Measurements from ENCODE around the gene AMH. TPM values are rescaled to one million over a fixed set of nuclear protein-coding genes. Genes with fewer than 3 reads are reported as not detected.

Gene AMH
- polyA plus RNA-seq, 1 of the 3 experiments (the other 2 are of a cell fraction), result 18.1 TPM

DNA sequence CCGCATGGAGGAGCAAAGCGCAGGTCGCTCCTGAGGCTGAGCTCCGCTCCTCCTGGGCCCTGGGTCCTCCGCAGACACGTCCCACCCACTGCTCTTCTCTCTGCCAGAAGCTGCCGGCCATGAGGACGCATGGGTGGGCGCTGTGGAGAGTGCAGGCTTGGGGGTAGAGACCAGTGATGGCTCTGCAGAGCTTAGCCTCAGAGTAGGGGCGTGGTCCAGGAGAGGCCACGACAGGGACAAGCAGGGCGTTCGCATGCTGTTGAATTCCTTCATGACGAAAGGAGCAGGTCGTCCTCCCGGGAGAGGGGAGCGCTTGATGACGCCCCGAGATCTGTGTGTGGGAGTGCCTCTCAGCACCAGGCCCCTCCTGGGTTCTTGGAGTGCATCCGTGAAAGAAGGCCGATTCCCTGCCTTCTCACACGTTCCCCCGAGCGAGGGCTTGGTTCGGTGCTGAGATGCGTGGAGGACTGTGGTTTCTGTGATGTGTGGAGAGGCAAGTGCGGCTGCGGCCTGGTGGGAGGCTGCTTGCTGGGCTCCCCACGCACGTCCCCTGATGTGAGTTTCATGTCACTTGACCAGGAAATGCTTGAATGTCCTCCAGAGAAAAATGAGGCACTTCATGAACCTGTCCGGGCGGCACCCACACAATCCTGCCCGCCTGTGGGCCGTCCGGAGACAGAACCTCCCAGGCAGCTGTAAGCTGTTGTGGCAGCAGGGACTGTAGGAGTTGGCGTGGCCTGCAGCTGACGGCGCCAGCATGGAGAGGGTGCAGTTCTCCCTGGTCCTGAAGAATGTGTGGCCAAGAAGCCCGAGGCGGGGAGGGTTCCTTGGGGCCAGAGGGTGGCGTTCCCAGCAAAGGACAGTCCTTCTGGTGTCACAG is 8.0 kb upstream of the AMH start:
- Histone ChIP-seq H3K9me2 (no peaks in the 10 kb centered on the region), H2AFZ (ENCODE audit: low read depth) (no peak overlapping the region), H3K4me2 (peak overlapping the region; percentile 98; the same call in 1 of the 2 replicates), H3K4me1 (ENCODE audit: control insufficient read depth in 1 of 2, insufficient read depth in 2 of 2, low read depth in 1 of 2, low read length in 1 of 2) (peaks cover 21 to 73% of the 10 kb centered on the region in 2 experiments; a peak in 3 of 4 replicates), H3K4me3 (ENCODE audit: low read depth in 2 of 2, low read length in 1 of 2) (peak overlapping the region in 1 of 2 experiments; percentile 89; a peak in 2 of 4 replicates), H3K9ac (no peak overlapping the region), H3K27me3 (ENCODE audit: insufficient read depth) (no peaks in the 10 kb centered on the region), H4K20me1 (ENCODE audit: insufficient read depth) (peaks cover 77% of the 10 kb centered on the region), H3F3A (replicated peaks; ENCODE audit: insufficient read depth) (peaks cover 17% of the 10 kb centered on the region), H3K9me3 (no peaks in the 10 kb centered on the region), H3K36me3 (replicated peaks in 1 of 2; ENCODE audit: control insufficient read depth in 1 of 2, insufficient read depth in 2 of 2, low read length in 1 of 2) (peaks cover 28 to 34% of the 10 kb centered on the region in 2 experiments), H3K27ac (ENCODE audit: low read depth in 2 of 2, low read length in 1 of 2) (peak overlapping the region; percentile 71 to 81; a peak in 2 of 4 replicates), H3K79me2 (ENCODE audit: insufficient read depth) (peaks cover 91% of the 10 kb centered on the region)
- ChIA-PET POLR2A (interaction anchor here (0.7 to 1.4 kb wide), 2 partner anchors 29 to 83 kb away, joined by 3 to 8 read pairs; no protein-coding TSS in a partner anchor), CTCF (interaction anchor here (0.8 to 10.4 kb wide), 13 partner anchors 9 to 311 kb away, joined by 3 to 121 read pairs (median 4); partner anchors contain the start of gene JSRP1)
- TF ChIP-seq NFIC (IDR thresholded peaks at IDR 0.05; ENCODE audit: borderline replicate concordance), result no peak
- no peak for TF ChIP-seq SIN3A (IDR thresholded peaks at IDR 0.05; ENCODE audit: borderline replicate concordance, low read depth, low read length)
- TF ChIP-seq, protein P1, sequence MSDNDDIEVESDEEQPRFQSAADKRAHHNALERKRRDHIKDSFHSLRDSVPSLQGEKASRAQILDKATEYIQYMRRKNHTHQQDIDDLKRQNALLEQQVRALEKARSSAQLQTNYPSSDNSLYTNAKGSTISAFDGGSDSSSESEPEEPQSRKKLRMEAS (IDR thresholded peaks at IDR 0.05; ENCODE audit: low read depth), result no peak
- TF ChIP-seq, protein P2, sequence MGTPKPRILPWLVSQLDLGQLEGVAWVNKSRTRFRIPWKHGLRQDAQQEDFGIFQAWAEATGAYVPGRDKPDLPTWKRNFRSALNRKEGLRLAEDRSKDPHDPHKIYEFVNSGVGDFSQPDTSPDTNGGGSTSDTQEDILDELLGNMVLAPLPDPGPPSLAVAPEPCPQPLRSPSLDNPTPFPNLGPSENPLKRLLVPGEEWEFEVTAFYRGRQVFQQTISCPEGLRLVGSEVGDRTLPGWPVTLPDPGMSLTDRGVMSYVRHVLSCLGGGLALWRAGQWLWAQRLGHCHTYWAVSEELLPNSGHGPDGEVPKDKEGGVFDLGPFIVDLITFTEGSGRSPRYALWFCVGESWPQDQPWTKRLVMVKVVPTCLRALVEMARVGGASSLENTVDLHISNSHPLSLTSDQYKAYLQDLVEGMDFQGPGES (IDR thresholded peaks at IDR 0.05; ENCODE audit: low read depth, low read length), result no peak
- TF ChIP-seq NRF1 (IDR thresholded peaks at IDR 0.05; ENCODE audit: low read depth, low read length), result no peak
- TF ChIP-seq, protein P3, sequence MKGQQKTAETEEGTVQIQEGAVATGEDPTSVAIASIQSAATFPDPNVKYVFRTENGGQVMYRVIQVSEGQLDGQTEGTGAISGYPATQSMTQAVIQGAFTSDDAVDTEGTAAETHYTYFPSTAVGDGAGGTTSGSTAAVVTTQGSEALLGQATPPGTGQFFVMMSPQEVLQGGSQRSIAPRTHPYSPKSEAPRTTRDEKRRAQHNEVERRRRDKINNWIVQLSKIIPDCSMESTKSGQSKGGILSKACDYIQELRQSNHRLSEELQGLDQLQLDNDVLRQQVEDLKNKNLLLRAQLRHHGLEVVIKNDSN (IDR thresholded peaks at IDR 0.05; ENCODE audit: borderline replicate concordance, low read depth), result no peak
- no peak for TF ChIP-seq FOXM1 (IDR thresholded peaks at IDR 0.05; ENCODE audit: low read depth)
- TF ChIP-seq, protein P4, sequence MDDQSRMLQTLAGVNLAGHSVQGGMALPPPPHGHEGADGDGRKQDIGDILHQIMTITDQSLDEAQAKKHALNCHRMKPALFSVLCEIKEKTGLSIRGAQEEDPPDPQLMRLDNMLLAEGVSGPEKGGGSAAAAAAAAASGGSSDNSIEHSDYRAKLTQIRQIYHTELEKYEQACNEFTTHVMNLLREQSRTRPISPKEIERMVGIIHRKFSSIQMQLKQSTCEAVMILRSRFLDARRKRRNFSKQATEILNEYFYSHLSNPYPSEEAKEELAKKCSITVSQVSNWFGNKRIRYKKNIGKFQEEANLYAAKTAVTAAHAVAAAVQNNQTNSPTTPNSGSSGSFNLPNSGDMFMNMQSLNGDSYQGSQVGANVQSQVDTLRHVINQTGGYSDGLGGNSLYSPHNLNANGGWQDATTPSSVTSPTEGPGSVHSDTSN (IDR thresholded peaks at IDR 0.05), result no peak
- 90% methylated on average over 35 of the region's 41 CpGs for WGBS (ENCODE audit: low lambda C conversion rate)
- DNase-seq, result no peak

DNA sequence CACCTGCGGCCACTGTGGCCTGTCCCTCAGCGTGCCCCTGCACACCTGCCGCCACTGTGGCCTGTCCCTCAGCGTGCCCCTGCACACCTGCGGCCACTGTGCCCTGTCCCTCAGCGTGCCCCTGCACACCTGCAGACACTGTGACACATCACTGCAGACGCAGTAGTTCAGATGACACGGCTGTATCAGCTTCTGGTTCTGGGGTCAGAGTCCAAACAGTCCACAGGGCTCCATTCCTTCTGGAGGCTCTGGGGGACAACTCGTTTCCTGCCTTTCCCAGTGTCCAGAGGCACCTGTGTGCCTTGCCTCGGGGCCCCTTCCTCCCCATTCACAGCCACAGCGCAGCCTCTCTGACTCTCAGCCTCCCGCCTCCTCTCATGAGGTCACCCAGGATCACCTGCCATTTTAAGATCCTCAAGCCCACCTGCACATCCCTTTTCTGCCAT is 7.0 kb upstream of the AMH start:
- CTCF ChIA-PET, result interaction anchor here (0.6 to 10.4 kb wide), 8 partner anchors 14 to 730 kb away, joined by 3 to 121 read pairs (median 6); partner anchors contain the start of gene JSRP1
- POLR2A ChIA-PET, result interaction anchor here (1.4 kb wide), 1 partner anchor 28 kb away, joined by 8 read pairs; no protein-coding TSS in a partner anchor

More for the DNA sequence above, 7.0 kb upstream of the AMH start:
- no peak overlapping the region for H3K4me3 ChIP-seq (ENCODE audit: low read depth in 2 of 2, low read length in 1 of 2)
- H3K27ac ChIP-seq (ENCODE audit: low read depth in 2 of 2, low read length in 1 of 2), result peak overlapping the region in 1 of 2 experiments; percentile 81; a peak in 2 of 4 replicates
- H3K9me2 ChIP-seq, result no peaks in the 10 kb centered on the region
- H2AFZ ChIP-seq (ENCODE audit: low read depth), result no peak overlapping the region
- no peaks in the 10 kb centered on the region for H3K27me3 ChIP-seq (ENCODE audit: insufficient read depth)
- TF ChIP-seq GATA2 (CRISPR knock-in tag; IDR thresholded peaks at IDR 0.05), result no peak
- TF ChIP-seq, protein P5, sequence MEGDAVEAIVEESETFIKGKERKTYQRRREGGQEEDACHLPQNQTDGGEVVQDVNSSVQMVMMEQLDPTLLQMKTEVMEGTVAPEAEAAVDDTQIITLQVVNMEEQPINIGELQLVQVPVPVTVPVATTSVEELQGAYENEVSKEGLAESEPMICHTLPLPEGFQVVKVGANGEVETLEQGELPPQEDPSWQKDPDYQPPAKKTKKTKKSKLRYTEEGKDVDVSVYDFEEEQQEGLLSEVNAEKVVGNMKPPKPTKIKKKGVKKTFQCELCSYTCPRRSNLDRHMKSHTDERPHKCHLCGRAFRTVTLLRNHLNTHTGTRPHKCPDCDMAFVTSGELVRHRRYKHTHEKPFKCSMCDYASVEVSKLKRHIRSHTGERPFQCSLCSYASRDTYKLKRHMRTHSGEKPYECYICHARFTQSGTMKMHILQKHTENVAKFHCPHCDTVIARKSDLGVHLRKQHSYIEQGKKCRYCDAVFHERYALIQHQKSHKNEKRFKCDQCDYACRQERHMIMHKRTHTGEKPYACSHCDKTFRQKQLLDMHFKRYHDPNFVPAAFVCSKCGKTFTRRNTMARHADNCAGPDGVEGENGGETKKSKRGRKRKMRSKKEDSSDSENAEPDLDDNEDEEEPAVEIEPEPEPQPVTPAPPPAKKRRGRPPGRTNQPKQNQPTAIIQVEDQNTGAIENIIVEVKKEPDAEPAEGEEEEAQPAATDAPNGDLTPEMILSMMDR (IDR thresholded peaks at IDR 0.05), result no peak
- TF ChIP-seq SMC3 (IDR thresholded peaks at IDR 0.05; ENCODE audit: low read depth, low read length), result no peak
- peaks cover 85% of the 10 kb centered on the region for H4K20me1 ChIP-seq (ENCODE audit: insufficient read depth)
- H3K9ac ChIP-seq, result no peak overlapping the region
- DNase-seq, result no peak
- WGBS (ENCODE audit: low lambda C conversion rate), result 85% methylated on average over 5 of the region's 12 CpGs
- peaks cover 37 to 38% of the 10 kb centered on the region in 2 experiments for H3K36me3 ChIP-seq (replicated peaks in 1 of 2; ENCODE audit: control insufficient read depth in 1 of 2, insufficient read depth in 2 of 2, low read length in 1 of 2)
- H3K4me1 ChIP-seq (ENCODE audit: control insufficient read depth in 1 of 2, insufficient read depth in 2 of 2, low read depth in 1 of 2, low read length in 1 of 2), result peaks cover 25 to 77% of the 10 kb centered on the region in 2 experiments
- H3F3A ChIP-seq (replicated peaks; ENCODE audit: insufficient read depth), result peaks cover 14% of the 10 kb centered on the region
- H3K79me2 ChIP-seq (ENCODE audit: insufficient read depth), result peaks cover 89% of the 10 kb centered on the region
- no peak overlapping the region for H3K4me2 ChIP-seq
- H3K9me3 ChIP-seq, result no peaks in the 10 kb centered on the region
